HepG2 (cell line): ENCODE results near the gene AFG1L. TPM values are rescaled to one million over a fixed set of nuclear protein-coding genes. Genes with fewer than 3 reads are reported as not detected.

Experiments used
- ATAC-seq: fragments of 200-7000 bp; cut with Tn5 transposase; 3 replicates; pipeline ENCODE4 v1.9.1; 2020; ENCODE audit warnings: mild to moderate bottlenecking, moderate library complexity
- BruUV-seq: library from RNA; stranded (reverse); fragments of 400-500 nt; replicated peaks from 2 replicates; lab custom pipeline; 2021; lab: Mats Ljungman, UMichigan
- CTCF ChIA-PET: fragments of 300-600 bp; formaldehyde crosslinking; extraction: SDS; loops from one replicate; lab custom pipeline; 2021; ENCODE audit warnings: low total read pairs, inconsistent platforms, low intra/inter-chr PET ratio; lab: Yijun Ruan, JAX
- POLR2A ChIA-PET: fragments of 350-600 bp; sonication (Branson Sonifier 250); formaldehyde crosslinking; loops from one replicate; lab custom pipeline; 2020; ENCODE audit warnings: antibody characterized with exemption, inconsistent platforms; lab: Yijun Ruan, JAX
- DNase-seq: peaks from one replicate; pipeline ENCODE4 v3.0.0-alpha.2; 2015; ENCODE audit warnings: low spot score
- FAIRE-seq: peaks from 3 replicates; lab custom pipeline; 2011; peaks lifted over from hg19 to GRCh38; lab: Jason Lieb, UNC
- H2AFZ ChIP-seq: one replicate; pipeline ENCODE4 v1.6.1; 2011; ENCODE audit warnings: low read length, inconsistent platforms
- H3K27ac ChIP-seq: fragments of 300-600 bp; 3 replicates; pipeline ENCODE4 v1.8.0; 2011; ENCODE audit warnings: mixed run types, mild to moderate bottlenecking, mixed read lengths, low read length, inconsistent platforms; ENCODE audit not compliant: insufficient read depth; ENCODE audit errors: extremely low read length
- H3K27me3 ChIP-seq, 2 experiments: fragments of 200-600 bp in 1 of 2; 2 replicates in 1 of 2; 3 replicates in 1 of 2; pipeline versions ENCODE4 v1.6.0 to v1.8.0; 2011; ENCODE audit warnings: low read length in 2 of 2, mild to moderate bottlenecking in 2 of 2, moderate library complexity in 2 of 2, inconsistent platforms in 1 of 2; ENCODE audit not compliant: insufficient read depth in 2 of 2, control insufficient read depth in 1 of 2
- H3K36me3 ChIP-seq, 2 experiments: fragments of 200-600 bp in 1 of 2; replicated peaks in 1 of 2; 2 replicates in 1 of 2; 3 replicates in 1 of 2; pipeline versions ENCODE4 v1.5.1 to v1.8.0; 2011; ENCODE audit warnings: low read length in 2 of 2, inconsistent platforms in 1 of 2; ENCODE audit not compliant: insufficient read depth in 2 of 2, control insufficient read depth in 1 of 2
- H3K4me1 ChIP-seq: 2 replicates; pipeline ENCODE4 v1.5.1; 2012; ENCODE audit warnings: low read length, inconsistent platforms; ENCODE audit not compliant: insufficient read depth
- H3K4me2 ChIP-seq: 2 replicates; pipeline ENCODE4 v1.6.0; 2011; ENCODE audit warnings: low read depth, low read length, inconsistent platforms
- H3K4me3 ChIP-seq, 3 experiments: fragments of 200-600 bp in 1 of 3; sonication (generic), shearing (Covaris generic) in 1 of 3; replicated peaks in 1 of 3; 2 replicates each; pipeline ENCODE4 v1.5.1; 2011 to 2016; ENCODE audit warnings: low read length in 3 of 3, inconsistent platforms in 2 of 3, low read depth in 2 of 3, mild to moderate bottlenecking in 2 of 3, control low read depth in 1 of 3, mixed read lengths in 1 of 3; ENCODE audit not compliant: insufficient read depth in 1 of 3
- H3K79me2 ChIP-seq: one replicate; pipeline ENCODE4 v1.6.1; 2011; ENCODE audit warnings: low read length, inconsistent platforms; ENCODE audit not compliant: insufficient read depth
- H3K9ac ChIP-seq: 2 replicates; pipeline ENCODE4 v1.6.0; 2011; ENCODE audit warnings: mild to moderate bottlenecking, low read depth, low read length, inconsistent platforms; ENCODE audit not compliant: insufficient read depth
- H3K9me3 ChIP-seq: 2 replicates; pipeline ENCODE4 v1.5.1; 2012; ENCODE audit warnings: mild to moderate bottlenecking, low read length
- H4K20me1 ChIP-seq: 2 replicates; pipeline ENCODE4 v1.6.0; 2011; ENCODE audit warnings: inconsistent platforms, mild to moderate bottlenecking, low read length, moderate library complexity; ENCODE audit not compliant: insufficient read depth
- ATRX ChIP-seq: sonication (generic); formaldehyde crosslinking; IDR thresholded peaks from 2 replicates; pipeline ENCODE4 v1.4.0; 2020; ENCODE audit warnings: missing genetic modification reagents, borderline replicate concordance
- NCOA1 ChIP-seq: sonication (generic); formaldehyde crosslinking; IDR thresholded peaks from 2 replicates; pipeline ENCODE4 v1.9.0; 2021; ENCODE audit warnings: missing genetic modification reagents
- NR0B2 ChIP-seq: sonication (generic); formaldehyde crosslinking; IDR thresholded peaks from 2 replicates; pipeline ENCODE4 v1.4.0; 2020; ENCODE audit warnings: mild to moderate bottlenecking, missing genetic modification reagents
- PAXIP1 ChIP-seq: sonication (generic); formaldehyde crosslinking; conservative IDR thresholded peaks from 2 replicates; pipeline ENCODE4 v1.4.0; 2020; ENCODE audit warnings: mild to moderate bottlenecking, missing genetic modification reagents, moderate library complexity
- REL ChIP-seq: sonication (generic); formaldehyde crosslinking; conservative IDR thresholded peaks from 2 replicates; pipeline ENCODE4 v1.8.0; 2022; ENCODE audit warnings: mild to moderate bottlenecking, missing genetic modification reagents, moderate library complexity
- ZNF10 ChIP-seq: sonication (generic); formaldehyde crosslinking; IDR thresholded peaks from 2 replicates; pipeline ENCODE4 v1.4.0; 2020; ENCODE audit warnings: mild to moderate bottlenecking, low read depth, missing genetic modification reagents, borderline replicate concordance
- ZNF576 ChIP-seq: sonication (generic); formaldehyde crosslinking; IDR thresholded peaks from 2 replicates; pipeline ENCODE4 v1.4.0; 2020; ENCODE audit warnings: mild to moderate bottlenecking, missing genetic modification reagents
- ZNF724P ChIP-seq: sonication (generic); formaldehyde crosslinking; IDR thresholded peaks from 2 replicates; pipeline ENCODE4 v1.8.0; 2022; ENCODE audit warnings: missing genetic modification reagents, borderline replicate concordance
- in situ Hi-C: cut with HindIII; loops from 2 replicates; pipeline ENCODE4 v1.10.0; 2017; ENCODE audit warnings: low pct_unique_long_range_greater_than_20kb; ENCODE audit not compliant: extremely low pct_ligation_motif_present
- intact Hi-C: fragments of 100-400 bp; cut with micrococcal nuclease; formaldehyde crosslinking; loops from one replicate; pipeline ENCODE4 v1.10.0; 2022; ENCODE audit not compliant: unreplicated experiment
- polyA plus RNA-seq, 8 experiments: library from polyadenylated mRNA; depleted of rRNA in 3 of 8; stranded (reverse) in 7 of 8; unstranded in 1 of 8; fragments of >200 nt; fragmentation: Illumina TruSeq in 4 of 8; extraction: Trizol in 4 of 8; gene quantifications; 2 replicates each; pipeline versions ENCODE4 v1.2.1 to v1.2.3, GENCODE V29; 2011 to 2016; ENCODE audit warnings: low read depth in 4 of 8, missing spikeins in 1 of 8, mixed read lengths in 1 of 8; ENCODE audit not compliant: insufficient read depth in 1 of 8
- total RNA-seq, 5 experiments: library from RNA; depleted of rRNA; stranded (reverse); fragments of >200 nt; fragmentation: Illumina TruSeq; extraction: Trizol; gene quantifications; 2 replicates each; pipeline ENCODE4 v1.2.3, GENCODE V29; 2016; ENCODE audit warnings: low read depth in 1 of 5

Gene AFG1L
- total and polyA plus RNA-seq, 2 of the 13 experiments (the other 11 are each of a cell fraction or from before 2014, with no cell fraction given) = 3.1 to 14.0 TPM

GRCh38 chr6:108438918-108439317 is 144.1 kb downstream of the AFG1L start (continued):
- TF ChIP-seq PAXIP1 (CRISPR knock-in tag) = no peak

GRCh38 chr6:108441141-108441540 is 146.3 kb downstream of the AFG1L start:
- Histone ChIP-seq H3K4me1 (no peaks in the 10 kb centered on the region), H3K36me3 (no peaks in the 10 kb centered on the region), H3K79me2 (no peaks in the 10 kb centered on the region), H3K4me2 (no peak overlapping the region), H3K9me3 (no peaks in the 10 kb centered on the region), H3K9ac (no peak overlapping the region), H2AFZ (no peak overlapping the region), H3K27me3 (no peaks in the 10 kb centered on the region), H3K27ac (no peak overlapping the region), H3K4me3 (no peak overlapping the region), H4K20me1 (no peaks in the 10 kb centered on the region)
- POLR2A ChIA-PET = no interaction called here
- CTCF ChIA-PET = no interaction called here
- intact Hi-C loops (no loop called here), in situ Hi-C loops (no loop called here)
- no TSS peak for BruUV-seq
- FAIRE-seq (no peak), ATAC-seq (no peak), DNase-seq (no peak)
- no peak for TF ChIP-seq NR0B2
- no peak for TF ChIP-seq NCOA1 (CRISPR knock-in tag)
- no peak for TF ChIP-seq ATRX (CRISPR knock-in tag)
- no peak for TF ChIP-seq ZNF10 (CRISPR knock-in tag)
- no peak for TF ChIP-seq ZNF724P (CRISPR knock-in tag)
- TF ChIP-seq ZNF576 (CRISPR knock-in tag) = no peak
- no peak for TF ChIP-seq REL (CRISPR knock-in tag)
